Activated B cell treated with CpG ODN at 0.5 μM for 24 hours (primary cell): Measurements from ENCODE around the gene RAD51B. TPM values are rescaled to one million over a fixed set of nuclear protein-coding genes. Genes with fewer than 3 reads are reported as not detected.

Experiments used
- ATAC-seq: fragments of 200-7000 bp; cut with Tn5 transposase; one replicate; pipeline ENCODE4 v1.10.0; 2021; ENCODE audit warnings: low read depth, mild to moderate bottlenecking, moderate library complexity
- CTCF ChIA-PET: fragments of 350-600 bp; sonication (Branson Sonifier 250); formaldehyde crosslinking; loops from one replicate; lab custom pipeline; 2021; ENCODE audit warnings: antibody characterized with exemption; lab: Charles Lee
- POLR2A ChIA-PET: fragments of 350-600 bp; sonication (Branson Sonifier 250); formaldehyde crosslinking; loops from one replicate; lab custom pipeline; 2021; ENCODE audit warnings: antibody characterized with exemption; lab: Charles Lee
- DNase-seq: peaks from one replicate; pipeline ENCODE4 v3.0.0; 2022
- H3K27ac Mint-ChIP-seq: one replicate; pipeline ENCODE4 v1.8.0; 2020; ENCODE audit warnings: mixed read lengths
- H3K27me3 Mint-ChIP-seq: one replicate; pipeline ENCODE4 v1.8.0; 2021; ENCODE audit warnings: mixed read lengths
- H3K36me3 Mint-ChIP-seq: one replicate; pipeline ENCODE4 v1.8.0; 2021; ENCODE audit warnings: low read depth, mixed read lengths
- H3K4me1 Mint-ChIP-seq: one replicate; pipeline ENCODE4 v1.8.0; 2021; ENCODE audit warnings: mixed read lengths
- H3K4me3 Mint-ChIP-seq: one replicate; pipeline ENCODE4 v1.8.0; 2020; ENCODE audit warnings: mild to moderate bottlenecking, mixed read lengths
- H3K9me3 Mint-ChIP-seq: one replicate; pipeline ENCODE4 v1.8.0; 2020; ENCODE audit warnings: mixed read lengths
- CTCF ChIP-seq: fragments of 200-600 bp; IDR thresholded peaks from one replicate; pipeline ENCODE4 v1.8.0; 2022; ENCODE audit warnings: antibody characterized with exemption, mild to moderate bottlenecking
- intact Hi-C: fragments of 100-400 bp; cut with micrococcal nuclease; formaldehyde crosslinking; loops from one replicate; pipeline ENCODE4 v1.15.1; 2024
- total RNA-seq: library from RNA; stranded (reverse); gene quantifications from 2 replicates; pipeline ENCODE4 v1.2.3, GENCODE V29; 2022

RAD51B gene
- total RNA-seq, 1 donor from 2014 or later: 53.9 TPM

- Mint-ChIP-seq H3K4me1 (peaks cover 89% of the 10 kb centered on the region), H3K9me3 (no peaks in the 10 kb centered on the region), H3K4me3 (peak overlapping the region; percentile 62), H3K27ac (peak overlapping the region; percentile 99), H3K27me3 (no peaks in the 10 kb centered on the region), H3K36me3 (no peaks in the 10 kb centered on the region)
- peak; percentile 40 for DNase-seq
- CTCF ChIA-PET: interaction anchor here (0.9 to 2.5 kb wide), 3 partner anchors 19 to 193 kb away, joined by 3 to 8 read pairs (median 6); no protein-coding TSS in a partner anchor
- TF ChIP-seq CTCF: no peak
- intact Hi-C loops: loop anchor here (1.0 to 5.0 kb wide), 9 partner anchors 19 to 340 kb away; partner anchors contain the start of gene ZFP36L1
- ATAC-seq: peak; percentile 83
- POLR2A ChIA-PET: interaction anchor here (0.6 to 5.0 kb wide), 45 partner anchors 10 to 339 kb away, joined by 3 to 92 read pairs (median 5); partner anchors contain the start of gene ZFP36L1
These were observed 656.9 kb downstream of the RAD51B start for GRCh38 chr14:68476212-68477109.

GRCh38 chr14:68477110-68477455 lies 657.5 kb downstream of the RAD51B start:
- CTCF ChIA-PET: interaction anchor here (1.8 to 2.5 kb wide), 2 partner anchors 30 to 194 kb away, joined by 6 to 8 read pairs; no protein-coding TSS in a partner anchor

GRCh38 chr14:68477461-68478085 lies 658.0 kb downstream of the RAD51B start:
- H3K9me3 Mint-ChIP-seq: no peaks in the 10 kb centered on the region
- ChIA-PET POLR2A (interaction anchor here (0.7 to 5.0 kb wide), 26 partner anchors 9 to 661 kb away, joined by 3 to 92 read pairs (median 8); partner anchors contain the start of gene ZFP36L1), CTCF (interaction anchor here (1.8 to 2.5 kb wide), 2 partner anchors 29 to 194 kb away, joined by 6 to 8 read pairs; no protein-coding TSS in a partner anchor)
- no peaks in the 10 kb centered on the region for H3K27me3 Mint-ChIP-seq
- H3K36me3 Mint-ChIP-seq: no peaks in the 10 kb centered on the region
- no peak for DNase-seq
- intact Hi-C loops: loop anchor here (2.0 to 5.0 kb wide), 4 partner anchors 75 to 315 kb away; partner anchors contain the start of gene ZFP36L1
- ATAC-seq: no peak
- TF ChIP-seq CTCF: no peak
- no peak overlapping the region for H3K4me3 Mint-ChIP-seq
- peak overlapping the region; percentile 99 for H3K27ac Mint-ChIP-seq
- H3K4me1 Mint-ChIP-seq: peaks cover 83% of the 10 kb centered on the region

More at GRCh38 chr14:68477110-68477455, 657.5 kb downstream of the RAD51B start:
- peaks cover 87% of the 10 kb centered on the region for H3K4me1 Mint-ChIP-seq
- no peaks in the 10 kb centered on the region for H3K9me3 Mint-ChIP-seq
- intact Hi-C loops: loop anchor here (2.0 to 5.0 kb wide), 4 partner anchors 74 to 316 kb away; partner anchors contain the start of gene ZFP36L1
- H3K27ac Mint-ChIP-seq: peak overlapping the region; percentile 99
- no peaks in the 10 kb centered on the region for H3K27me3 Mint-ChIP-seq
- TF ChIP-seq CTCF: no peak
- no peak for DNase-seq
- ATAC-seq: no peak
- peak overlapping the region; percentile 62 for H3K4me3 Mint-ChIP-seq
- POLR2A ChIA-PET: interaction anchor here (0.7 to 5.0 kb wide), 39 partner anchors 9 to 338 kb away, joined by 3 to 92 read pairs (median 6); partner anchors contain the start of gene ZFP36L1
- H3K36me3 Mint-ChIP-seq: no peaks in the 10 kb centered on the region

GRCh38 chr14:68479247-68479646 lies 659.7 kb downstream of the RAD51B start:
- Mint-ChIP-seq H3K4me3 (no peak overlapping the region), H3K36me3 (no peaks in the 10 kb centered on the region), H3K4me1 (peaks cover 83% of the 10 kb centered on the region), H3K27ac (peak overlapping the region; percentile 68), H3K27me3 (no peaks in the 10 kb centered on the region), H3K9me3 (no peaks in the 10 kb centered on the region)
- DNase-seq (no peak), ATAC-seq (no peak)
- TF ChIP-seq CTCF: no peak
- CTCF ChIA-PET: no interaction called here
- intact Hi-C loops: loop anchor here (5.0 kb wide), 1 partner anchor 197 kb away; no protein-coding TSS in a partner anchor
- POLR2A ChIA-PET: interaction anchor here (0.6 to 4.8 kb wide), 4 partner anchors 116 to 312 kb away, joined by 3 to 63 read pairs (median 7); partner anchors contain the start of gene ZFP36L1
